Heart right ventricle (tissue), 16 donors: Measurements from ENCODE around the gene AKAP13. TPM values are rescaled to one million over a fixed set of nuclear protein-coding genes. Genes with fewer than 3 reads are reported as not detected.
"Not testable (repeated sequence)": the region's sequence is repeated elsewhere in the genome, so short reads cannot be mapped to it uniquely, and the experiment has no call there.

Experiments
- ATAC-seq, 8 donors: fragments of 200-7000 bp; cut with Tn5 transposase; one replicate each; pipeline ENCODE4 v1.9.1; 2020; ENCODE audit warnings: mild to moderate bottlenecking in 8 of 8, moderate library complexity in 8 of 8, moderate number of reproducible peaks in 1 of 8
- DNase-seq, 2 donors: peaks; one replicate each; pipeline ENCODE4 v3.0.0-alpha.2; 2020
- H3K27ac ChIP-seq, 10 donors: fragments of 200-600 bp; sonication (generic) in 2 of 10; one replicate each; pipeline versions ENCODE4 v1.5.0 to v1.8.0; 2020 to 2022; ENCODE audit warnings: mild to moderate bottlenecking in 3 of 10
- H3K27me3 ChIP-seq, 7 donors: fragments of 200-600 bp; one replicate each; pipeline ENCODE4 v1.8.0; 2021 to 2022; ENCODE audit warnings: mild to moderate bottlenecking in 2 of 7
- H3K36me3 ChIP-seq, 9 donors: fragments of 200-600 bp; sonication (generic) in 1 of 9; one replicate each; pipeline versions ENCODE4 v1.5.0 to v1.8.0; 2020 to 2022; ENCODE audit warnings: mild to moderate bottlenecking in 2 of 9
- H3K4me1 ChIP-seq, 9 donors: fragments of 200-600 bp; sonication (generic) in 1 of 9; one replicate each; pipeline versions ENCODE4 v1.5.0 to v1.8.0; 2020 to 2022; ENCODE audit warnings: mild to moderate bottlenecking in 4 of 9
- H3K4me3 ChIP-seq, 10 donors: fragments of 200-600 bp; sonication (generic) in 2 of 10; one replicate each; pipeline versions ENCODE4 v1.5.0 to v1.8.0; 2020 to 2022; ENCODE audit warnings: mild to moderate bottlenecking in 7 of 10, moderate library complexity in 2 of 10
- H3K9me3 ChIP-seq, 11 donors: fragments of 200-600 bp in 10 of 11; sonication (generic) in 2 of 11; one replicate each; pipeline versions ENCODE4 v1.5.0 to v1.8.0; 2013 to 2022; ENCODE audit warnings: mild to moderate bottlenecking in 2 of 11, control low read depth in 1 of 11, moderate library complexity in 1 of 11
- CTCF ChIP-seq, 9 donors: fragments of 200-600 bp; sonication (generic) in 2 of 9; IDR thresholded peaks; one replicate each; pipeline versions ENCODE4 v1.5.0 to v1.8.0; 2021 to 2022; ENCODE audit warnings: antibody characterized with exemption in 9 of 9, mild to moderate bottlenecking in 5 of 9, moderate library complexity in 1 of 9
- WGBS, 2 donors: extraction: QIAGEN DNeasy Blood & Tissue Kit; methylation state at CpG; one replicate each; pipeline ENCODE4 v1.1.7; 2013; ENCODE audit warnings: inconsistent platforms in 1 of 2; 5-methylcytosine and 5-hydroxymethylcytosine counted together
- intact Hi-C, 10 donors: fragments of 100-400 bp; cut with DNase I; formaldehyde crosslinking; loops; one replicate each; pipeline versions ENCODE4 v1.11.1 to v1.14.2; 2022
- polyA plus RNA-seq, 2 donors: library from polyadenylated mRNA; stranded (reverse); fragments of 200-250 nt; gene quantifications; one replicate each; pipeline ENCODE4 v1.2.3, GENCODE V29; 2013
- total RNA-seq, 10 donors: library from RNA; stranded (reverse); fragmentation: NEBNext Ultra II Directional in 3 of 10; extraction: Animal tissue kit (Norgen Biotek cat#: 25700) in 3 of 10; gene quantifications; one replicate each; pipeline versions ENCODE4 v1.2.1 to v1.2.4, GENCODE V29; 2021 to 2023
- donor health status: Arrhythmogenic right ventricular cardiomyopathy.
- donor health status: ischemic (EF 13 %, LVEDD 7.1; RV severe dilation, severe dysfunction).
- donor health status: healthy with polysubstance abuse.
- donor health status: DM: no; HTN: yes; CAD: no.
- donor health status: DM: no; HTN: no; CAD: no.
- donor health status: ischemic (EF 25% LVEDD 6.9; RV normal size, moderate dysfunction).
- donor health status: ischemic (EF 25% LVEDD 5.7; RV mildly dilated, moderate dysfunction).
- donor health status: healthy.
- donor health status: DM: yes; HTN: yes; CAD: no.
- donor health status: Ischemic cardiomyopathy.
- donor health status: ischemic (EF 35%, LVEDD 5.7; RV mildly dilated, moderate dysfunction).
- donor health status: nonischemic (EF 11% LVEDD 7.7; RV severe dilation, severe dysfunction).
- donor health status: DM: yes; HTN: yes; CAD: no.
- donor health status: PGD.
- donor health status: ischemic (EF 29% LVEDD 5.4; RV normal size, mild dysfunction).
- donor health status: nonischemic (EF 23%, LVEDD 6.1; RV moderate dilation, normal function).

AKAP13 gene
- total and polyA plus RNA-seq, 12 donors, result 89.3 to 645 (median 480) TPM

GRCh38 chr15:85346462-85347084 lies 33.8 kb upstream of the AKAP13 start:
- DNase-seq (peak in 1 of 2 donors; percentile 41), ATAC-seq (peak; percentile 35 to 88 (median 72))
- H3K27ac ChIP-seq, result peak overlapping the region; percentile 44 to 92 (median 84)
- intact Hi-C loops, H3K4me3 ChIP-seq, H3K36me3 ChIP-seq, H3K9me3 ChIP-seq, H3K27me3 ChIP-seq: not testable (repeated sequence)
- WGBS, 2 donors, result 73 to 81% methylated on average over 1 of the region's 1 CpG
- peaks cover 0 to 47% (median 10%) of the 10 kb centered on the region in 9 donors for H3K4me1 ChIP-seq

DNA sequence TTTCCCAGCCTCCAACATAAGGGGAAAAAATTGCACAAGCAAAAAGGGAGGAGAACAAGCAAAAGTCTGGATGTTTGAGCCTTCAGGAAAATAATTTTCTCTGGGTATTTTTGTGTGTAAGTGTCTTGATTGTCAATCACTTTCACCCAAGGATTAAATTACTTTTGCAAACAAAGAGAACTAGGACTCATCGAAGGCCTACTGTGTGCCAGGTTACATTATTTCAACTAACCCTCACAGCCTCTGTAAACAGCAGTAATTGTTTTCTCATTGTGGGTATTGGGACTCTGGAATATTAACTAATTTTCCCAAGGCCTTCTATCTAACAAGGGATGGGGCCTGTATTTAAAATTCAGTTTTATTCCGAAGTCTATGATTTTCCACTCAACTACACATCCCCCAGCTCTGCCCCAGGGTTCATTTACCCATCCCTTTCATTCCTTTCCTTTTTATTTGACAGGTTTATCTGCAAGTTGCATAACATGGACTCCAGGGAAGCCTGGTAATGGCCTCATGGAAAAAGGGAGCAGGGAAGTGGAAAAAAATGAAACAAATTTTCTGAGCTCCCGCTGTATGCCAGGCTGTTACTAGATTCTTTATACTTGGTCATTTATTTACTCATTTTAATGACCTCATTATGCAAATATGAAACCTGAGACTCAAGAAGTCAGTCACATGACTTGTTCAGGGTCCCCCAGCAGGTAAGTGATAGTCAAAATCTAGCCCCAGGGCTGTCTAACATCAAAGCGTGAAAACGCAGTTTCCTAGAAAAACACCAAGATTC lies 32.9 kb upstream of the AKAP13 start:
- H3K36me3 ChIP-seq, H3K27me3 ChIP-seq, H3K9me3 ChIP-seq, H3K4me3 ChIP-seq, intact Hi-C loops, DNase-seq: not testable (repeated sequence)
- peaks cover 0 to 47% (median 10%) of the 10 kb centered on the region in 9 donors for H3K4me1 ChIP-seq
- ATAC-seq, result peak in 3 of 8 donors; percentile 3 to 19 (median 4)
- H3K27ac ChIP-seq, result peak overlapping the region; percentile 22 to 92 (median 84)
- 83 to 88% methylated on average over 5 of the region's 5 CpGs for WGBS, 2 donors

- H3K27me3 ChIP-seq, H3K9me3 ChIP-seq, H3K4me3 ChIP-seq, intact Hi-C loops, DNase-seq, H3K36me3 ChIP-seq: not testable (repeated sequence)
- Histone ChIP-seq H3K4me1 (peaks cover 0 to 47% (median 10%) of the 10 kb centered on the region in 9 donors), H3K27ac (peak overlapping the region; percentile 22 to 92 (median 84))
- 46 to 65% methylated on average over 8 of the region's 8 CpGs for WGBS, 2 donors
- ATAC-seq, result peak in 4 of 8 donors; percentile 31 to 56 (median 41)
Observed at GRCh38 chr15:85348048-85348766, 32.2 kb upstream of the AKAP13 start.

DNA sequence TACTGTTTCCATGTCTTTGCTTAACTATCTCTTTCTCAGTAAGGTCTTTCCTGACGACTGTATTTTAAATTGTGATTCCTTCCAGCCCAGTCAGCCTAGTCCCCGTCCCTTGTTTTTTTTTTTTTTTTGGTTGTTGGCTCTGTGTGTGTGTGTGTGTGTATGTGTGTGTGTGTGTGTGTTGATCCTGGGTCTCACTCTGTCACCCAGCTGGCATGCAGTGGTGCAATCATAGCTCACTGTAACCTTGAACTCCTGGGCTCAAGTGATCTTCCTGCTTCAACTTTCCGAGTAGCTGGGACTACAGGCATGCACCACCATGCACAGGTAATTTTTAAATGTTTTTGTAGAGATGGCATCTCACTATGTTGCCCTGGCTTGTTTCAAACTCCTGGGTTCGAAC lies 31.3 kb upstream of the AKAP13 start:
- ATAC-seq (peak; percentile 31 to 74 (median 62)), DNase-seq (peak in 1 of 2 donors; percentile 65)
- H3K27me3 ChIP-seq, H3K36me3 ChIP-seq, H3K9me3 ChIP-seq, intact Hi-C loops: not testable (repeated sequence)
- H3K27ac ChIP-seq, result peak overlapping the region; percentile 23 to 92 (median 84)
- peak overlapping the region in 8 of 10 donors; percentile 2 to 50 (median 36) for H3K4me3 ChIP-seq
- WGBS, 2 donors, result 46 to 56% methylated on average over 4 of the region's 4 CpGs
- peaks cover 0 to 51% (median 10%) of the 10 kb centered on the region in 9 donors for H3K4me1 ChIP-seq

- H3K27ac ChIP-seq, result peak overlapping the region in 9 of 10 donors; percentile 52 to 92 (median 85)
- no peaks in the 10 kb centered on the region for H3K9me3 ChIP-seq
- H3K27me3 ChIP-seq, result no peaks in the 10 kb centered on the region
- peak overlapping the region in 8 of 10 donors; percentile 2 to 50 (median 36) for H3K4me3 ChIP-seq
- ATAC-seq, result no peak
- H3K4me1 ChIP-seq, result peaks cover 4 to 47% (median 12%) of the 10 kb centered on the region in 9 donors
- WGBS, 2 donors, result 66 to 70% methylated on average over 3 of the region's 3 CpGs
- intact Hi-C loops, result no loop called here
- H3K36me3 ChIP-seq, result no peaks in the 10 kb centered on the region
- no peak for TF ChIP-seq CTCF (IDR thresholded peaks at IDR 0.05)
- no peak for DNase-seq
Observed at GRCh38 chr15:85350395-85350794, 30.0 kb upstream of the AKAP13 start.

GRCh38 chr15:85351501-85351900 lies 28.9 kb upstream of the AKAP13 start:
- intact Hi-C loops, H3K9me3 ChIP-seq, DNase-seq, ATAC-seq, H3K27me3 ChIP-seq, H3K36me3 ChIP-seq: not testable (repeated sequence)
- 69 to 73% methylated on average over 6 to 8 of the region's 8 CpGs for WGBS, 2 donors
- H3K27ac ChIP-seq, result peak overlapping the region in 9 of 10 donors; percentile 39 to 92 (median 85)
- peaks cover under 1 to 40% (median 12%) of the 10 kb centered on the region in 9 donors for H3K4me1 ChIP-seq
- peak overlapping the region in 6 of 10 donors; percentile 6 to 50 (median 38) for H3K4me3 ChIP-seq
